Activated CD8-positive, alpha-beta memory T cell treated with anti-CD3 and anti-CD28 coated beads for 36 hours (primary cell): ENCODE measurements around the gene CHCHD10. TPM values are rescaled to one million over a fixed set of nuclear protein-coding genes. Genes with fewer than 3 reads are reported as not detected.

Experiments used
- CTCF ChIA-PET: fragments of 350-600 bp; sonication (Branson Sonifier 250); formaldehyde crosslinking; loops from one replicate; lab custom pipeline; 2021; ENCODE audit warnings: antibody characterized with exemption; lab: Charles Lee
- POLR2A ChIA-PET: fragments of 350-600 bp; sonication (Branson Sonifier 250); formaldehyde crosslinking; loops from one replicate; lab custom pipeline; 2021; ENCODE audit warnings: antibody characterized with exemption; lab: Charles Lee
- total RNA-seq, 2 experiments: library from RNA; stranded (reverse); gene quantifications; one replicate each; pipeline ENCODE4 v1.2.3, GENCODE V29; 2021

Gene CHCHD10
- total RNA-seq, 2 experiments from 2014 or later, result 191 to 203 TPM

- POLR2A ChIA-PET, result no interaction called here
Observed at GRCh38 chr22:23775779-23776375, 8.1 kb upstream of the CHCHD10 start.

GRCh38 chr22:23774922-23775436 lies 7.2 kb upstream of the CHCHD10 start:
- POLR2A ChIA-PET, result no interaction called here
- CTCF ChIA-PET, result interaction anchor here (0.9 to 2.0 kb wide), 2 partner anchors 11 to 74 kb away, joined by 4 to 5 read pairs; partner anchors contain the start of gene SMARCB1

More at GRCh38 chr22:23775779-23776375, 8.1 kb upstream of the CHCHD10 start:
- CTCF ChIA-PET, result interaction anchor here (2.0 kb wide), 1 partner anchor 74 kb away, joined by 5 read pairs; no protein-coding TSS in a partner anchor

- ChIA-PET CTCF (interaction anchor here (0.9 to 2.0 kb wide), 2 partner anchors 12 to 75 kb away, joined by 4 to 5 read pairs; partner anchors contain the start of gene SMARCB1), POLR2A (no interaction called here)
Observed at GRCh38 chr22:23774114-23774921, 6.5 kb upstream of the CHCHD10 start.

- ChIA-PET CTCF (no interaction called here), POLR2A (no interaction called here)
Observed at GRCh38 chr22:23773483-23774113, 5.8 kb upstream of the CHCHD10 start.

GRCh38 chr22:23772649-23773473 lies 5.1 kb upstream of the CHCHD10 start, which contains the start of gene MMP11:
MMP11 (plus strand) TSS chr22:23772849; CDS start chr22:23772871, 22 bp downstream.
- CTCF ChIA-PET, result interaction anchor here (1.3 kb wide), 1 partner anchor 14 kb away, joined by 3 read pairs; the partner anchor contains the start of gene SMARCB1
- POLR2A ChIA-PET, result interaction anchor here (1.3 kb wide), 1 partner anchor 85 kb away, joined by 3 read pairs; the partner anchor contains the start of gene SLC2A11

GRCh38 chr22:23772315-23772648 lies 4.5 kb upstream of the CHCHD10 start:
- ChIA-PET CTCF (interaction anchor here (1.3 kb wide), 2 partner anchors 12 to 15 kb away, joined by 3 read pairs; partner anchors contain the start of gene SMARCB1), POLR2A (interaction anchor here (1.3 kb wide), 1 partner anchor 85 kb away, joined by 3 read pairs; the partner anchor contains the start of gene SLC2A11)

GRCh38 chr22:23769321-23769965 lies 1.7 kb upstream of the CHCHD10 start:
- POLR2A ChIA-PET, result no interaction called here

GRCh38 chr22:23767303-23767672 lies 484 bp downstream of the CHCHD10 start:
- POLR2A ChIA-PET, result interaction anchor here (0.5 to 2.1 kb wide), 5 partner anchors 18 to 90 kb away, joined by 3 to 11 read pairs (median 5); partner anchors contain the start of genes DERL3 and SLC2A11

More at GRCh38 chr22:23769321-23769965, 1.7 kb upstream of the CHCHD10 start:
- CTCF ChIA-PET, result interaction anchor here (0.7 to 3.5 kb wide), 2 partner anchors 62 to 80 kb away, joined by 3 to 21 read pairs; no protein-coding TSS in a partner anchor

GRCh38 chr22:23764899-23765881 lies 2.6 kb downstream of the CHCHD10 start:
- POLR2A ChIA-PET, result no interaction called here
- CTCF ChIA-PET, result interaction anchor here (1.0 to 1.8 kb wide), 2 partner anchors 17 to 84 kb away, joined by 4 to 6 read pairs; no protein-coding TSS in a partner anchor

More at GRCh38 chr22:23767303-23767672, 484 bp downstream of the CHCHD10 start:
- CTCF ChIA-PET, result interaction anchor here (0.6 to 3.5 kb wide), 4 partner anchors 11 to 186 kb away, joined by 4 to 21 read pairs (median 6); no protein-coding TSS in a partner anchor

GRCh38 chr22:23763954-23764353 lies 3.8 kb downstream of the CHCHD10 start:
- POLR2A ChIA-PET, result no interaction called here
- CTCF ChIA-PET, result interaction anchor here (1.6 kb wide), 1 partner anchor 86 kb away, joined by 4 read pairs; no protein-coding TSS in a partner anchor

- ChIA-PET POLR2A (interaction anchor here (1.0 kb wide), 1 partner anchor 13 kb away, joined by 3 read pairs; the partner anchor contains the start of gene ZNF70), CTCF (interaction anchor here (1.6 kb wide), 1 partner anchor 86 kb away, joined by 4 read pairs; no protein-coding TSS in a partner anchor)
Observed at GRCh38 chr22:23763579-23763945, 4.2 kb downstream of the CHCHD10 start.

GRCh38 chr22:23762842-23763578 lies 4.8 kb downstream of the CHCHD10 start, which contains the start of gene C22orf15:
C22orf15 (plus strand) TSS chr22:23762990; CDS start chr22:23763307, 317 bp downstream.
- POLR2A ChIA-PET, result interaction anchor here (0.6 to 1.0 kb wide), 2 partner anchors 13 to 26 kb away, joined by 3 read pairs; partner anchors contain the start of gene ZNF70
- CTCF ChIA-PET, result interaction anchor here (1.6 kb wide), 1 partner anchor 86 kb away, joined by 4 read pairs; no protein-coding TSS in a partner anchor

GRCh38 chr22:23760056-23760455 lies 7.7 kb downstream of the CHCHD10 start:
- POLR2A ChIA-PET, result interaction anchor here (1.0 kb wide), 1 partner anchor 9 kb away, joined by 4 read pairs; the partner anchor contains the start of gene ZNF70
- CTCF ChIA-PET, result no interaction called here

GRCh38 chr22:23759566-23759965 lies 8.2 kb downstream of the CHCHD10 start:
- CTCF ChIA-PET, result no interaction called here

GRCh38 chr22:23756891-23757290 lies 10.9 kb downstream of the CHCHD10 start:
- ChIA-PET POLR2A (interaction anchor here (0.7 kb wide), 1 partner anchor 652 kb away, joined by 3 read pairs; no protein-coding TSS in a partner anchor), CTCF (interaction anchor here (1.5 kb wide), 1 partner anchor 10 kb away, joined by 4 read pairs; the partner anchor contains the start of gene CHCHD10)

More at GRCh38 chr22:23759566-23759965, 8.2 kb downstream of the CHCHD10 start:
- POLR2A ChIA-PET, result interaction anchor here (1.0 kb wide), 1 partner anchor 9 kb away, joined by 4 read pairs; the partner anchor contains the start of gene ZNF70
